Fibroblast of skin of abdomen (primary cell): ENCODE results near the gene FCGR1A. TPM values are rescaled to one million over a fixed set of nuclear protein-coding genes. Genes with fewer than 3 reads are reported as not detected.
"Not testable (repeated sequence)": the region's sequence is repeated elsewhere in the genome, so short reads cannot be mapped to it uniquely, and the experiment has no call there.

Experiments
- DNase-seq: peaks from one replicate; pipeline ENCODE4 v3.0.0-alpha.2; 2013
- polyA plus RNA-seq, 2 experiments: library from polyadenylated mRNA; unstranded; fragments of 120-200 nt; gene quantifications; one replicate each; pipeline ENCODE4 v1.2.1, GENCODE V29; 2013; ENCODE audit not compliant: insufficient read length in 2 of 2

FCGR1A gene
- polyA plus RNA-seq (2013, experiment 1 of 2; ENCODE audit: insufficient read length): not detected
- not detected for polyA plus RNA-seq (2013, experiment 2 of 2; ENCODE audit: insufficient read length)

DNA sequence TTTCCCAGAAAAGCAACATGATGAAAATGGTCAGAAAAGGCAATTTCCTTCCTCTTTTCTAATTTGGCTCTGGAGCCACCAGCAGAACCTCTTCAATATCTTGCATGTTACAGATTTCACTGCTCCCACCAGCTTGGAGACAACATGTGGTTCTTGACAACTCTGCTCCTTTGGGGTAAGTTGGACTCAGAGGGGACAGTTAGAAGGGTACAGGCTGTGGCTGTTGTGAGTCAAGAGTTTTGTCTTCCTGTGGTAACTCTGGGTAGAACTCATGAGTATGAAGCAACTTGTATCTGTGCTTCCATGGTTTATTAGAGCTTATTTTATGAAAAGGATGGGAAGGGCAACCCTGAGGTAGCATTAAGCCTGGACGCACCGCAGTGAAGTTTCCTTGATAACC is at the start of gene FCGR1A:
TSS of gene FCGR1A (plus strand) at position 95 of the 400 bp plus-strand sequence. CDS start at position 145, 50 bp downstream.
- DNase-seq: not testable (repeated sequence)

DNA sequence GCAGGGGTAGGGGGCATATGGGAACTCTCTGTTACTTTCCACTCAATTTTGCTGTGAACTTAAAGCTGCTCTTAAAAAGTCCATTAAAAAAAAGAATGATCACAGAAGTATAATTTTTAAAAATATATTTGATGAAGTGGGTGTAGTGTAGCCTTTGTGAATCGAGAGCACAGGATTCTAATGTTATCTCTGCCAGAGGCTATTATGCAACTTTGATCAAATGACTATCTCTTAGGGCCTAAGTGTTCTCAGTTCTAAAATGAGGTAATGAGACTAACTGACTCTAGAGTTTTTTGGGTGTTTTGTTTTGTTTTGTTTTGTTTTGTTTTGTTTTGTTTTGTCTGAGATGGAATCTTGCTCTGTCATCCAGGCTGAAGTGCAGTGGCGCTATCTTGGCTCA is 49.7 kb upstream of the FCGR1A start:
- not testable (repeated sequence) for DNase-seq

DNA sequence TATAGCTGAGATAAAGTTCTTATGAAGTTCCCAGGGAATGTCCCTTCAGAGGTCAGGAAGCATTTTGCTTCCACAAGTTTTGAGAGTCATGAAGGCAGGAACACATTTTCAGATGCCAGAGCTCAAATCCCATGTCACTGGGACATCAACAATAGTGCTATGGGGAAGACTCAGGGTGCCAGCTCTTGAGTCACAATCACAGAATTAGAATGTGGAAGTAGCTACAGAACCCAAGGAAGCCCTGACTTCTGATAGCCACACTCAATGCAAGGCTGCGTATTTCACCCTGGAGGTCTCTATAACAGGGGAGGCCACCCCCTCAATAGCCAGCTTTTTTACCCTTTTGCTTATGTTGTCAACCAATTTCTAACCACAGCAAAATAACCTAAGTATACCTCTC is 47.8 kb upstream of the FCGR1A start:
- DNase-seq: not testable (repeated sequence)

DNA sequence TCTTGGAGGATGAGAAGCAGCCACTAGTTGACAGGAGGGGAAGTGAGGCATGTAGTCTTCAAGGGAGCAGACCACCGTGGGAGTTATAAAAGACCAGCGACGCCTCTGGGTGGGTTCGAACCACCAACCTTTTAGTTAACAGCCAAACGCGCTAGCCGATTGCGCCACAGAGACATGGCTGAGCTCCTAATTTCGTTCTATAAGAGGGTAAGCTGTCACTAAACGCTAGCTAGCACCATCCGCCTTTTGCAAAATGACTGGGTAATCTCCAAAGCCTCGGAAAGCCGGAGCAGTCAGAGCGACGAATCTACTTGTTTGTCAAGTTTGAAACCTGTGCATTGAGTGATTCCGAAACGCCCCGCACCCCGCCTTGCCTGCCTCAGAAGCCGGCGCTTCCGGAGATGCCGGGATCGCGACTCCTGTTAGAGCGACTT is 42.3 kb upstream of the FCGR1A start:
- DNase-seq: not testable (repeated sequence)

DNA sequence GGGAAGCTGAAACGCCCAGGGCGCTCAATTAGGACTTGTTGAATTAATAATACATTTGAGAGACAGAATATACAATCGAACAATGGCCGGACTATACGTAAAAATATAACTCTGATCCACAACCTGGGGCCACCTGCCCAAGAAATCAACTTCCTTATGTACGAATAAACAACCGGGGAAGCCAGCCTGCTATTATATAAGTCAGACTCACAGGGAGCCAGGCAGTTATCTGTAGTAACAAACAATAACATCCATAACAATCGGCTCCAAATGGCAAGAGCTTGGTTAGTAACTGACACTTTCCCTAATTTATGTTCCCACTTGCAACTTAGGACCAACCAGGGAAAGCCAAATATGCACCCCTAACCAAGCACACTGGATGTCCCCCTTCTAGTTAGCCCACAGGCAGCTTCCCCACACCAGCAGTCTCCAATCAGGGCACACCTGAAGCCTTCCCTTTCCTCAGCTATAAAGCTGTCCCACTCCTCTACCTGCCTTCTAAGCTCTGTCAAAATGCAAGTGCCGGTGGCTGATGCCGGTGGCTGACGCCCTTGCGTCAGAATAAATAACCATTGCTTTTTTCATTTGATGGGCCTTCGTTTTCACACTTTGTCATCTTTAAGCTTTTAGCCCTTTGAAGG is 41.8 kb upstream of the FCGR1A start:
- DNase-seq: not testable (repeated sequence)

DNA sequence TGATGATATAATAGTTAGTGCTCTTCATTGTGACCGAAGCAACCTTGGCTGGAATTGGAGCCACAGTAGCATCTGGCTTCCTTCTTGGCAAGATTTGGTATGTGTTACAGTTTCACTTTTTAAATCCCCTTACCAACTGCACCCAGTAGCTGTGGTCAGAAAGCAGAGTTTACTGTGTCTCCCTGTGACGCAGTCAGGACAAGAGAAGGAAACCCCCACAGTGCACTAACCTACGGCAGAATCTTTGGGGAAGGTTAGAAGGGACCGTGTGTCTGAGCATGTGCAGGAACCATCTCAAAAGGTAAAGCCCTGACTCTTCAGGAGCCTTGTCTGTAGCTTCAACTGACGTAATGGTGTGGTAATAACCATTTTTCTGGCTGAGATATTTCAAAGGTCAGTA is 40.6 kb upstream of the FCGR1A start:
- not testable (repeated sequence) for DNase-seq

DNA sequence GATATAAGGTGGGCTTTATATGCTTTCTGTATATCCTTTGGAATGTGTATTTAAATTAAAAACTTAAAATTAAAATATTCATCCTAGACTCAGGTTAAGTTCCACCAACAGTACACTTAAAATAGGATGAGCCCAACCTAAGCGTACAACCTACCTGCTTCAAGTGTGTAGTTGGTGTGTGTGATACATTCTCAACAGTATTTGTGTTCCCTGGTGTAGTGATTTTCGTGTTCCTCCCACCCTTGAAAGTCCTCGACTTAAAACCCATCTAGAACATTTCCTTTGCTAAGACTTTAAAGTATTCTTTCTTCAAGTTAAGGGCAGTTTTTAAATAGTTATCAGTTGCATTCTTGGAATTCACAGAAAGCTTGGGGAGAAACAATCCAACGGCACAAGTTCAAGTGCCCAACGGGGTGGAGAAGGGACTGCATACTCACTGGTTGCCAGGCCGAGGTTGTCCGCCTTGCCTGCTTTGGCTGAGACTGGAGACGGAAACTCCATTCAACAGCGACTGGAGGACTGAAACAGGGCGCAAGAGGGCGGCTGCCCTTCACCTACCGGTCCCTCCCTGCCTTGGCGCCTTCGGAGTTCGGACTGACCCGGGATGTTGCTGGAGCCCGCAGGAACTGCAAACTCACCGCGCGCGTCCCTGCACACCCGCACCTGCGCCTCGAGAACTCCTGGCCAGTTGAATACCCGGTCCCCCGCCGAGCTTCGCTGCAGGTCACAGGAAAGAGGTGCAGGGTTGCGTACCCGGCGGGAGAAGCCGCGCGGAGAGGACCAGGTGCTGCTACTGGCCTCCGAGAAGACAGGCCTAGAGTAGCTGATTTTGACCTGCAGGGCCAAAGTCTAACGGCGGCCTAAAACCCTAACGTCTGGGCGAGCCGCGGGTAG is 35.8 kb upstream of the FCGR1A start:
- DNase-seq: not testable (repeated sequence)

DNA sequence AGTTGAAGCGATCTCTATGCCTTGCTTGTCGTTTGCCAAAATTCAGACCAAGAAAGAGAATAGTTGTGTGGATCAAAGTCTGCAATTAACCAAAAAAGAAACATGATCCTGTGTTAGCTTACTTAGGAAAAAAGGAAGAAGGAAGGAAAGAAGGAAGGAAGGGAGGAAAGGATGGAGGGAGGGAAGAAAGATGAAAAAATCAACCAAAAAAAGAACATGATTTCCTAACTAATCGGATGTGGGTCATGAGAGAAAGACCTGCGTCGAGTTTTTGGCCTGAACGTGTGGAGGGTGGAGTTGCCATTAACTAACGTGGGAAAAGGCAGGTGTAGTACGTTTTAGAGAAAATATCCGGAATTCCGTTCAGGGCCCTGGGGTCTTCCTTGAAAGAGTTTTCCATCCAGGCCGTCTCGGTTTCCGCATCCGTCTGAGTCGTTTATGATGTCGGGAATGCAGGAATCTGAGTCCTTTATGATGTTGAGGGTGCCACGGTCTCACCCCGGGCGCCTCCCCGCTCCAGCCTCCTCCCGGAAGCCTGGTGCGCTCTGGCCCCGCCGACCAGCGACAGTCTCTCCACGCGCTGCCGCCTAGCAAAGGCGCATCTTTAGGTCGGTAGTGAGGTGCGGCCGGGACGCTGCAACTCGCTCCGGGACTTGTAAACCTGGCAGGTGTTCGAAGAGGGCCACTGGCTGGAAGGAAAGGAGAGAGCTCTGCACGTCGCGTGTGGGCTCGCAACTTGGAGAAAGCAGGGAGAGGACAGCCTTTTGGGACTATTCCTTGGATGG is 34.9 kb upstream of the FCGR1A start:
- not testable (repeated sequence) for DNase-seq

DNA sequence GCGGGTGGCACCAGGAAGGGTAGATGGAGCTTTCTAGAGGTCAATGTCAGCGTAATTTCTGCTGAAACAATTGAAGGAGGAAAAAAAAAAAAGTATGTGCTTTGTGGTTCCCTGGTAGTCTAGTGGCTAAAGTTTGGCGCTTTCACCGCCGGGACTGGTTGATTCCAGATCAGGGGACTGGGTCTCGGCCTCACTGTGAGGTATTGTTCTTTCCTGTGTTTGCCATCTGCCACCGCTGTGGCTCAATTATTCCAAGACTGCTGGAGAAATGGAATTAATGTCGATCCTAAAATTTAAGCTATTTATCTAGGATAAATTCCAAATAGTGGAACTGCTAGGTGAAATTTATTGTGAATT is 34.4 kb upstream of the FCGR1A start:
- not testable (repeated sequence) for DNase-seq

DNA sequence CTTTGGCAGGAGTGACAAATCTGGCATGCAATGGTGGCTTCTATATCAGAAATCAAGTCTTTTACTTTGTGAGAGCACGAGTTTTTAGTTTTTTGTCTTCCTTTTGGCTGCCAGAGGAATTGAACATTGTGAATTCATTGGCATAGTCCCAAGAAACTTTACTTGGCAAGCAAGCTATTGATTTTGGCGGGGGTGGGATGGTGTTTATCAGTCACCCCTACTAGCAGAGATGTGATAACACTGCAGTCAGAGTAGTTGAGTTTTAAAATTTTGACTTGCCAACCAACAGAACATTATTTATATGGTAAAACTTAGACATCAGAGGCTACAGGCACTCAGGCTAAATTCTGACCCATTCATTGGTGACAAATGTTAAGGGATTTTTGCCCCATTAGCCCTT is 31.9 kb upstream of the FCGR1A start:
- not testable (repeated sequence) for DNase-seq

DNA sequence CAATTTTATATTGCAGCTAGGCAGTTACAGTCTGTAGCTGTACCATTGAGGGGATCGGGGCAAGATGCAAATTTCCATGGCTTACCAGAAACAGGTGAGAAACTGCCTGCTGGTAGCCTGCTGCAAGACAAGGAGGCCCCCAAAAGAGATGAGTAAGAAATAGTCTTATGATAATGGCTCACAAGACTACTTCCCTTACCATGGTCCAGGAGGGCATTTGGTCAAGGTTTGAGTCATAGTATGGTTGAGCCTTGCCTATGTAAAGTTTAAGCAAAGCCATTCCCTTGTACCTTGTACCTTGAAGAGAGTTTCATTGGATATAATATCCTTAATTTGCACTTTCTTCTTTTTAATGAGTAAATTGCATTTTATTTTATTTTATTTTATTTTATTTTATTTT is 30.3 kb upstream of the FCGR1A start:
- DNase-seq: not testable (repeated sequence)

DNA sequence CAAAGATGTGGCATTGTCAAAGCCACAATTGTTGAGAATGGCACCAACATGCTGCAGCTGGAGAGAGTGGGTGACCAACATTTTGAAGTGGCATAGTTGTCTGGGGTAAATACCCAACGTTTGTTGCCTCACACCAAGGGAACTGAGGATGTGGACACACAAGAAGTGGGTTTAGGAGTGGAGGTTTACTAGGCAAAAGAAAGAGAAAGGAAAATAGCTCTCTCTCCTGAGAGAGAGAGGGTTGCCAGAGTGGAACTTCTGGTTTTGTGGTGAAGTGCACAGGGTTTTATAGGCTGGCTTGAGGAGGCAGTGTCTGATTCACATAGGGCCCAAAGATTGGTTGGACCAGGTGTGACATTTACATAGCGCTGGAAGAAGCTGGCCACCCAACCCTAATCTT is 29.0 kb upstream of the FCGR1A start:
- not testable (repeated sequence) for DNase-seq

DNA sequence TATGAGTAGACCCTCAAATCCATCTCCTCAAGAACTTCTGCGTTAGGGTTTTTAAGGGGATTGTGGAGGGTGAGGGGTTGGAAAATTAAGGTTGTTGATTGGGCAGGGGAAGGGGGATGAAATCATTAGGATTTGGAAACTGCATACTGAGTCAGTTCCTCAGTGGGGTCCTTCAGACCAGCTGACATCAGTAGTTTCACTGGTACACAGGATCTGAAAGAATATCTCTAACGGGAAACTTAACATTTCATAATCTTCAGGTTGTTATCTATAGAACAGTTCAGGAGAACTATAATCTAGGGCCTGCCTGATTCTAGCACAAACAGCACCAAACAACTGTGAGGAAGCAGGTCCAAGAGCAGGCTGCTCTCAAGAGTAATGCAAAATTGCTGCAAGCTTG is 27.2 kb upstream of the FCGR1A start:
- DNase-seq: not testable (repeated sequence)

DNA sequence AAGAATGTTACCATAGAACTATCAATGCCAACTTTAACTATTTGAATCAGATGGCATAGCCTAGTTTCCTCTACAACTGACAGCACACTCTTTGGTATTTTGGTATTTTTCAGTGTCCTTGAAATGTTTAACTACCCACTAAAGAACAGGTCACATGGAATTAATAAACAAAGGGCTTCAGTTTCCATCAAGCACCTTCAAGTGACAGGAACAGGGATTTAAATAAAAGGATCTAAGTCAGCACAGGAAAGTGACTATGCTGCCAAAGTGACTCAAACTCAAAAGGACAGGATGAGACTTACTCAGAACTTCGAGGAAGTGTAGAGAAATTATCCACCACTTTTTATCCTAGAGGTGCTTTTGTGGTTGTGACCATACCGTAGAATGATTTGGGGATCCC is 20.2 kb upstream of the FCGR1A start:
- not testable (repeated sequence) for DNase-seq

DNA sequence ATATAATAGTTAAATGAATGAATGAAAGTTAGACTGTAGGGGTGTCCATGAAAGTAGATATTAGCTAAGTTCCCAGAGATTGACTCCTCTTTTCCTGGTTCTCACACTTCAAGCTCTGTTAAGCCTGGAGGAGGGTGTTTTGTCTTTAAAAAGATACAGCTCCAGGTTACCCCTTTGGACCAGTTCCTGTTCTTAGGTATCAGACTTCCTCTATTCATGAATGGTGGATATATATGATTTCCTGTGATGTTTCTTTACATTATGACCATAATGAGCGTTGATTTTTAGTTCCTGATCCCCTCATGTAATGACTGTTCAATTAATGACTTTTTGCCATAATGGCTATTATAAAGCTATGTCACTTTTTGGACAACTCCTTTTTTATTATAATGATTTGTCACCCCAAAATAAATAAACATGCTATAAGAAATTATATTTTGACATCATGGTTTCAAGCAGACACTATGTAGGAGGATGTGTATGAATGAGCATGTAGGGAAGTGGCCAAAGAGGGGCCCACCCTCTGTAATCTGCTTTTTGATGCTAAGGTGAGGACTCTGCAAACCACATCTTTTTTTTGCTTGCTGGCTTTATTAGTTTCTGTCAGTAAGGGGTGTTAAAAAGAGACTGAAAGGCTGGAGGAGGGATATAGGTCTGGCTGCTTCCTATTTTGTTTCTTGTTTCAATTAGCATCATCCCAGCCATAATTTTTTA is 18.2 kb upstream of the FCGR1A start:
- not testable (repeated sequence) for DNase-seq

DNA sequence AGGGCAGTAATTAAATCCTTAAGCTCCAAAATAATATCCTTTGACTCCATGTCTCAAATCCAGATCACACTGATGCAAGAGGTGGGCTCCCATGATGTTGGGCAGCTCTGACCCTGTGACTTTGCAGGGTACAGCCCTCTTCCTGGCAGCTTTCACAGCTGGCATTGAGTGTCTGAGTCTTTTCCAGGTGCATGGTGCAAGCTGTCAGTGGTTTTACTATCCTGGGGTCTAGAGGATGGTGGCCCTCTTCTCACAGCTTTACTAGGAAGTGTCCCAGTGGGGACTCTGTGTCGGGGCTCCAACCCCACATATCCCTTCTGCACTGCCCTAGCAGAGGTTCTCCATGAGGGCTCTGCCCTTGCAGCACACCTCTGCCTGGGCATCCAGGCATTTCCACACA is 16.3 kb upstream of the FCGR1A start:
- not testable (repeated sequence) for DNase-seq

DNA sequence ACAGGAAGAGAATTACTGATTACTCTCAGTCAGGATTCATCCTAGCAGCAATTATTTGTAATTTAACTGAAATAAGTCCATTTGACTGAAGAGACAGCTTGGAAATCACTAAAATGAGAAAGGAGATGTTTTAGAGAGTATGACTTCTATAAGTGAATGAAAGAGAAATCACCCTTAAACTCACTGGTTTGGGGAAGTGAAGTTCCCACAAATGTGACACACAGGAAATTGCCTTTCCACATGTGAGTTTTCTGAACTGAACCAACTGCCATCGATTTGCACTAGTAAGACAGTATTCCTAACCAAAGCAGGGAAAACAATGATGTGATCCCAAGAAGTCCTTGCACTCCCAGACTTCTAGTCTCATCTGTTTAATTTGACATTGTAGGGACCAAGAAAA is 13.3 kb upstream of the FCGR1A start:
- not testable (repeated sequence) for DNase-seq

DNA sequence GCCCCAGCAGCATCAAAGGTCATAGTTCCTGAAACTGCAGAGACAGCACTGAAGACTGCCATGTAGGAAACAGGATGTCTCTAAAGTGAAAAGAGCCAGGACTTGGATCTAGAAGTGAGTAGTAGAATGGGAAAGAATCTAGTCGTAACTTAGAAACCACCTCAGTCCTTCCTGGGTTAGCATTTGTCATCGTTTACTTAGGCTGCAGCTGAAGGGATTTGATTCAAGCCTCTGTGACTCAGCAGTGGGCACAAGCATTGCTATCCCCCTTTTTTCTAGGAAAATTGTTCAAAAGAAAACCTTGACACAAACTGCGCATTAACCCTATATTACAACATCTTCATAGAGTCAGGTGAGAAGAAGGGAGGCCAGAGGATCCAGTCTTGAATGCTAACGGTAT is 11.8 kb upstream of the FCGR1A start:
- not testable (repeated sequence) for DNase-seq

DNA sequence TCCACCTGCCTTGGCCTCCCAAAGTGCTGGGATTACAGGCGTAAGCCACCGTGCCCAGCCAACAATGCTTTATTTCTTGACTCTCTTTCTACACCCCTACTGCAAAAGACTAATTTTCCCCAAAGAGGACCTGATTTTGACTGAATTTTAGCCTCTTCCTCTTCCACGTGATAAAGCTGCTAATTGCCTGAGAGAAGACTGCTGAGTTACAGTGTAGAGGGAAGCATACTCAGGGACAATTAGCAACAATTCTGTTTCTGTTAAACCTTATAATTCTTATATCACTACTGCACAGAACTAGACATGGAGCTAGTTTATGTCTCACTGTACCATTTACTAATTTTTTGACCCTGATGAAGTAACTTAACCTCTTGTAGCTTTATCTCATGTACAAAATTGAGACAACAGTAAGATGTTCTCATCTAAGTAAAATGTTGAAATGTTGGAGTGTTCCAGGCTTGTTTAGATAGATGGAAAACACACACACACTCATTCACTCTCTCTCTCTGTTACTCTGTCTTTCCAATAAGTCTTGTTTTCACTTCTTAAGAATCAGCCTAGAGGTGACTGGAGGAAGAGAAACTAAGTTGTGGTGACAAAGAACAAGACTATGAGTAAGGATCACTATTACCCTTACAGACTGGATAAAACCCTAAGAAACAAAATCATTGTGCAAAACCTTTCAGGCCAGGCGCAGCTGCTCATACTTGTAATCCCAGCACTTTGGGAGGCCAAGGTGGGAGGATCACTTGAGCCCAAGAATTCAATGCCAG is 10.7 kb upstream of the FCGR1A start:
- not testable (repeated sequence) for DNase-seq

DNA sequence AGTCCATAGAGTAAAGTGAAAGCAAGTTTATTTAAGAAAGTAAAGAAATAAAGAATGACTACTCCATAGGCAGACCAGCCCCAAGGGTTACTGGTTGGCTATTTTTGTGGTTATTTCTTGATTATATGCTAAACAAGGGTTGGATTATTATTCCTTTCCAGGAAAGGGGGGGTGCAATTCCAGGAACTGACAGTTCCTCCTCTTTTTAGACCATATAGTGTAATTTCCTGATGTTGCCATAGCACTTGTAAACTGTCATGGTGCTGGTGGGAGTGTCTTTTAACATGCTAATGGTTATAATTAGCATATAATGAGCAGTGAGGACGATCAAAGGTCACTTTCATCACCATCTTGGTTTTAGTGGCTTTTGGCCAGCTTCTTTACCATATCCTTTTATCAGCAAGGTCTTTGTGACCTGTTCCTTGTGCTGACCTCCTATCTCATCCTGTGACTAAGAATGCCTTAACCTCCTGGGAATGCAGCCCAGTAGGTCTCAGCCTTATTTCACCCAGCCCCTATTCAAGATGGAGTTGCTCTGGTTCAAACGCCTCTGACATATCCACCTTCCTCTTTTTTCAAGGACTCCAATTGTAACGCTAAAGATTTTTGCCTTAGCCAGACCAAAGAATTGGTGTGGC is 6.9 kb upstream of the FCGR1A start:
- not testable (repeated sequence) for DNase-seq

DNA sequence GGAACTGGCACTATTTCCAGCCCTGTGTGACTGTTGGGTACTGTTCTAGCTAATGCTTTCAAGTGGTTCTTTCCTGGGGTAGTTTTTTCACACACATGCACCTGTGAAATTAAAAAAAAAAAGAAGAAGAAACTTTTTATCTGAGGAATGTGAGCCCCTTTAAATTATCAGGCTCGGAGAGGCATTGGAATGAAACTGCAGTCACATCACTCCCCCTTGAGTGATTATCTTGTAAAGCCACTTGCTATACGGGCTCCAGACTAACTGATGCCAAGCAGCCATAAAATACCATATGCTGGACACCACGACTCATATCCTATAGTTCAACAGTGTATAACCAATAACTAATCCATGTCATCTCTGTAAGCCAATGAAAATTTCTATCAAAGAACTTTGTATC is 5.4 kb upstream of the FCGR1A start:
- DNase-seq: not testable (repeated sequence)
